Measurements from ENCODE around the gene ZNF454.

The ZNF454 gene

DNA sequence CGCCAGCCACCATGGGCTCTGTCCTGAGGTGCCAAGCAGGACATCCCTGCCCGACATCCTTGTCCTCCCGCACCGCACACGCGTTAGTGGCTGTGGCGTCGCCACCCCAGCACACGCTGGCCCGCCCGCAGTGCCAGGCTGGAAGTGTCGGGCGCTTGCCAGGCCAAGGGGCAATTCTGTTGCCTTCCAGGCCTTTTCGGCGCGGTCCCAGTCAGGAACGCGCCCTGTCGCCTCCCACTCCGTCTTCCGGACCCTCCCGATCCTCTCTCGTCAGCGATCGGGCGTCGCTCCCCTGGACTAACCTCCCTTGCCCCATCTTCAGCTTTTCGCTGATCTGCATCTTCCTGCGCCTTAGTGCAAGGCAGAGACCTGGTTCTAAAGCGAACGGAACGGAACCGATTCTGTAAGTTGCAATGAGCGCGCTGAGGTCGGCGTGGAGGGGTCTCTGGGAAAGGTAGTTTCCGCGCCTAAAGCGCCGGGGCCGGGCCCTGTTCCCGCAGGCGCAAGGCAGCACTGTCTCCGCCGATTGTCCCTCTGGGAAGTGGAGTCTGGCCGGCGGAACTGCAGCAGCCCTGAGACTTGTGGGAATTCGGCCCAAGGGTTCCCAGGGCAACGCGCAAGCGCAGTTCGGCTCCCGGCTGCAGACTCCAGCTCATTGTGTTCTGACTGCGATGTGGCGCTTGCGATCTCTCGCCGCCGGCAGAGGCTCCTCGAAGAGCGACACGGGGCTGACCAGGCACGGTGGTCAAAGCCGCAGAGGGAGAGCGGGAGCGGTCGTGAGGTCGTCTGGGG lies at the start of gene ZNF454:
TSS of gene ZNF454 (plus strand) at position 630 of the 792 bp plus-strand sequence. CDS start 1,594 bp downstream, outside the sequence.
- DNase-seq (ENCODE audit: low read depth), result peak; percentile 36

DNA sequence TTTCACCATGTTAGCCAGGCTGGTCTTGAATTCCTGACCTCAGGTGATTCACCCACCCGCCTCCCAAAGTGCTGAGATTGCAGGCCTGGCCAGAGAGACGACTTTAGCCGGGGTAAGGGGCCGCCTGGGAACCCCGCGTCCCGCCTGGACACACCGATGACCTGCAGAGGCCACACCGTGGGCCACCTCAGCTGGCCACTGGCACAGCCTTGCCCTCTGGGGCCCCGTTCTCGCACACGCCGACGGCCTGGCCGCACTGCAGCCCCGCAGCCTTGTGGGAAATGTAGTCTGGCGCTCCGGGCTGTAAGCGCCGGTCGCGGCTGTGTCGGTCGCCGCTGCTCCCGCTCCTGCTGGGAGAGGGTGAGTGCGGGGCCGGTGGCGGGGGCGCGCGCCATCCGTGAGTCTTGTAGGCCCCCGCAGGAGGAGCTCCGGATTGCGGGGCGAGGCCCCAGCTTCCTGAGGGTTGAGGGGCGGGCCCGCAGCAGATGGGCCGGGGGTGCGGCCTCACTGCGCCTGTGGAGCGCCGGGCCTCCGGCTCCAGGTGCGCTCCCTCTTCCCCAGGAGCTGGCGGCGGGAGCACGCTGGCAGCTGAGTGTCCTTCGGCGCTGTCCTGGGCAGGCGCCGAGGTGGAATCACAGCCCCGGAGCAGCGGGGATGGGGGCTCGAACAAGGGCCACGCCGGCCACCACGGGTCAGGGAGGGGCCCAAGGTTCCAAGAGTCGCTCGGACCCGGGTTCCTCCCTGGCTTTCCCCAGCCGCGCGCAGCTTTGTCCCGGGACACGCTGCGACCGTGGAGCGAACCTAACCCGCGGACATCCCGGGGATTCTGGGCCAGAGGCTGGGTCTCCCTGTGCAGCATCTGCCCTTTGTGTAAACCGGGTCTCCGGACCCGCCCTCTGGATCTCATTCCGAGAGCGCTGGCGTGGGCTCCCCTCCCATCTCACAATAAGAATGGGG lies 45.1 kb upstream of the ZNF454 start, which contains the start of gene ZFP2:
TSS of gene ZFP2 (plus strand) at position 299 of the 957 bp plus-strand sequence. CDS start 35,401 bp downstream, outside the sequence.
- peak; percentile 41 for DNase-seq (ENCODE audit: low read depth)

GRCh38 chr5:178899289-178899688 lies 41.7 kb upstream of the ZNF454 start:
- no peak for DNase-seq (ENCODE audit: low read depth)

GRCh38 chr5:178902849-178903248 lies 38.1 kb upstream of the ZNF454 start:
- no peak for DNase-seq (ENCODE audit: low read depth)

DNA sequence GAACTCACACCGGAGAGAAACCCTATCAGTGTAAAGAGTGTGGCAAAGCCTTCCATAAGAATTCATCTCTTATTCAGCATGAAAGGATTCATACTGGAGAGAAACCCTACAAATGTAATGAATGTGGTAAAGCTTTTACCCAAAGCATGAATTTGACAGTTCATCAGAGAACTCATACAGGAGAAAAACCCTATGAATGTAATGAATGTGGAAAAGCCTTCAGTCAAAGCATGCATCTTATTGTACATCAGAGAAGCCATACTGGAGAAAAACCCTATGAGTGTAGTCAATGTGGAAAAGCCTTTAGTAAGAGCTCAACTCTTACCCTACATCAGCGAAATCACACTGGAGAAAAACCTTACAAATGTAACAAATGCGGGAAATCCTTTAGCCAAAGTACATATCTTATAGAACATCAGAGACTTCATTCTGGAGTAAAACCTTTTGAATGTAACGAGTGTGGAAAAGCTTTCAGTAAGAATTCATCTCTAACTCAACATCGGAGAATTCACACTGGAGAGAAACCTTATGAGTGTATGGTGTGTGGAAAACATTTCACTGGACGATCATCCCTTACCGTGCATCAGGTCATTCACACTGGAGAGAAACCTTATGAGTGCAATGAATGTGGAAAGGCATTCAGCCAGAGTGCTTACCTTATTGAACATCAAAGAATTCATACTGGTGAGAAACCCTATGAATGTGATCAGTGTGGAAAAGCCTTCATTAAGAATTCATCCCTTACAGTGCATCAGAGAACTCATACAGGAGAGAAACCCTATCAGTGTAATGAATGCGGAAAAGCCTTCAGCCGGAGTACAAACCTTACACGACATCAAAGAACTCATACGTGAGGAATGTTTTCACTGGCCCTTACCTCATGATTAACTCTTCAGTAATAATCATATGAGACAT lies 8.9 kb upstream of the ZNF454 start:
- no peak for DNase-seq (ENCODE audit: low read depth)

GRCh38 chr5:178941361-178941760 lies 363 bp downstream of the ZNF454 start:
- DNase-seq (ENCODE audit: low read depth), result no peak

GRCh38 chr5:178965465-178966055 lies 24.6 kb downstream of the ZNF454 start:
- DNase-seq (ENCODE audit: low read depth), result no peak

DNA sequence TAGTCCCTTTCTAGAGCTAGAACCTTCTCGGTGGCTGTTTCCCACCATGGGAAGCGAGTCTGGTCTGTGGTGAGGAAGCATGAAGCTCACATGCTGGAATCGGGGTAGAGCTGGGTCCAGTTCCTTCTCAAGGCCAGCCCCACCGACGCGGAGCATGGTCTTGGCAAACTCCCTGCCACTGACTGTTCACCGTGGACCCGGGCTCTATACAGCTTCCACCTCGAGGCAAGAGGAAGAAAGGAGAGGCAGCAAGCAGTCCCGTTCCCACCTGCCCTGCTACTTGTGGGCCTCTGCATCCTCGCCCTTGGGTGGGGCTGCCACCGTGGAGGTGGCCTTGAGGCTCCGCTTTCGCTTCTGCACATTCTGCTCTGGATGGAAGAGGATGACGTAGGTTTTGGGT lies 40.4 kb downstream of the ZNF454 start:
- DNase-seq (ENCODE audit: low read depth), result no peak

GRCh38 chr5:178982941-178983340 lies 41.9 kb downstream of the ZNF454 start:
- no peak for DNase-seq (ENCODE audit: low read depth)

GRCh38 chr5:178983728-178984127 lies 42.7 kb downstream of the ZNF454 start:
- no peak for DNase-seq (ENCODE audit: low read depth)

DNA sequence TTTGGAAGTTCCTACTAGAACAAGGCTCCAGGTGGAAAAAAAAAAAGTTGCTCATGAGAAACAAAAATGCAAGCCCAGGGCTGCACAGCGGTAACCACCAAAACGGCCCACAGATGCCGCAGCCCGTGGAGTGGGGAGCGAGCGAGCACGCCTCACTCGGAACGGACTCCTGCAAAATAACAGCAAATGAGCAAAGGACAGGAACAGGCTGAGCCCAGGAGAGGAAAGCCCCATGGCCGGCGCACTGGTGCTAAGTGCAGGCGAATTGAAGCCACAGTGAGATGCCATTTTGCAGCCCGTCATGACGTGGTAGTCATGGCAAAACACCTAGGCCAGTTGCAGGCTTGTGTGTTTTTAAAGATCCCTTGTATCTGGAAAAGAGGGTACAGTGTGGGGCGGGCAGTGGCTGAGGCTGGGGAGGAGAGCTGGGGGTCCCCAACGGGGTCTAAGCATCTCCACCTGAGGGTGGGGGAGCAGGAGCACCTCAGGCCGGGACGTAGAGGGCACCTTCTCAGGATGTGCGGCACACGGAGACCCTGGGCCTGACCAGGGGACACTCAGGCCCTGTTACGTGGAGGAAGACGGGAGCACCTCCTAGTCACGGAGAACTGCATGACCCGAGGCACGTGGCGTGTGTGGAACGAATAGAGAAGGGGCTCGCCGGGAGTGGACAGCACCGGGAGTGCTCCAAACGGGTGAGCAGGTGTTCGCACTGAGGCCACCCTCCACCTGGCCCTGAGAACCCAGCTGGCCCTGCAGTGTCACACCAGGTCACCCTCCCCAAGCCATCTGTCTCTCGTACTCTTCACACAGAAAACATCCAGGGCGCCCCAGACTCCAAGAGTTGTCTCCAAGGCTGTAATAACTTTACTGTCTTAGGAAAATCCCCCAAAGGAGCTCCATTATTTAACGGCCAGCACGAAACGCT lies 43.4 kb downstream of the ZNF454 start:
- DNase-seq (ENCODE audit: low read depth), result no peak

DNA sequence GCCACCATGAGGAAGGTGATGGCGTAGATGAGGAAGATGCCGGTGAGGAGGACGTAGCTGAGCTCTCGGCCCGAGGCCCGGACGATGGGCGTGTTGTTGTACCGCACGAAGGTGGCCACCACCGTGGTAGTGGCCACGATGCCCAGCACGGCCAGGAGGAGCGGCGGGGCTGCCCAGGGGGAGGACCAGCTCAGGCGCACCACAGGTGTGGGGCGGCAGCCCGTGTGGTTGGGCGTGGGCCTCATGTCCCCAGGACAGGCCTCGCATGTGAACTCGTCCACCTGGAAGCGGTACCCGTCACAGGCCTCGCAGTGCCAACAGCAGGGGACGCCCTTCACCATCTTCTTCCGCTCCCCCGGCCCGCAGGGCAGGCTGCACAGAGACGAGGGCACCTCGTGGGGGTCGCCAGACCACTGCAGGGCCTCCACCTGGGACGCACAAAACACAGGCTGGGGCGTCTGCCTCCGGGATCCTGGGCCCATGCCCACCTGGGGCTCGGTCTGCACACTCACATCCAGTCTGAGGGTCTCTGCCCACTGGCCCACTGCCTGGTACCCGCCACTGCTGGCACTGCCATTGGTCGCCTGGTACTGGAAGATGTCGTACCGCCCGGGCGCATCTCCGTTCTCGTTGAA lies 45.4 kb downstream of the ZNF454 start:
- DNase-seq (ENCODE audit: low read depth), result no peak

- no peak for DNase-seq (ENCODE audit: low read depth)
Measured at GRCh38 chr5:178988436-178989220, 47.6 kb downstream of the ZNF454 start.

DNA sequence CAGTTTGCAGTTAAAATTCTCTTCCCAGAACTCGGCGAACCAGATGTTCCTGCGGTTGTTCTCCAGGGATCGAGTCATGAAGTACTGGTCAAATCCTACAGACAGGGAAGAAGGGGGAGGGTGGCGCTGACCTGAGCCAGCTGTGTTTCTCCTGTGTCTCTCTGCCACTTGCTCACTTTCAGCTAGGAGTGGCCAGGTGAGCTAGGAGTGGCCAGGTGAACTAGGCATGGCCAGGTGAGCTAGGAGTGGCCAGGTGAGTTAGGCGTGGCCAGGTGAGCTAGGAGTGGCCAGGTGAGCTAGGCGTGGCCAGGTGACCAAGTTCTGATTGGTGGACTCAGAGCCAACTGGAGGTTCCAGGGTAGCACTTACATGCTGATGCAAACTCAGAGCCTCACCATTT lies 48.3 kb downstream of the ZNF454 start:
- no peak for DNase-seq (ENCODE audit: low read depth)

- DNase-seq (ENCODE audit: low read depth), result no peak
Measured at GRCh38 chr5:178990491-178990890, 49.5 kb downstream of the ZNF454 start.

DNA sequence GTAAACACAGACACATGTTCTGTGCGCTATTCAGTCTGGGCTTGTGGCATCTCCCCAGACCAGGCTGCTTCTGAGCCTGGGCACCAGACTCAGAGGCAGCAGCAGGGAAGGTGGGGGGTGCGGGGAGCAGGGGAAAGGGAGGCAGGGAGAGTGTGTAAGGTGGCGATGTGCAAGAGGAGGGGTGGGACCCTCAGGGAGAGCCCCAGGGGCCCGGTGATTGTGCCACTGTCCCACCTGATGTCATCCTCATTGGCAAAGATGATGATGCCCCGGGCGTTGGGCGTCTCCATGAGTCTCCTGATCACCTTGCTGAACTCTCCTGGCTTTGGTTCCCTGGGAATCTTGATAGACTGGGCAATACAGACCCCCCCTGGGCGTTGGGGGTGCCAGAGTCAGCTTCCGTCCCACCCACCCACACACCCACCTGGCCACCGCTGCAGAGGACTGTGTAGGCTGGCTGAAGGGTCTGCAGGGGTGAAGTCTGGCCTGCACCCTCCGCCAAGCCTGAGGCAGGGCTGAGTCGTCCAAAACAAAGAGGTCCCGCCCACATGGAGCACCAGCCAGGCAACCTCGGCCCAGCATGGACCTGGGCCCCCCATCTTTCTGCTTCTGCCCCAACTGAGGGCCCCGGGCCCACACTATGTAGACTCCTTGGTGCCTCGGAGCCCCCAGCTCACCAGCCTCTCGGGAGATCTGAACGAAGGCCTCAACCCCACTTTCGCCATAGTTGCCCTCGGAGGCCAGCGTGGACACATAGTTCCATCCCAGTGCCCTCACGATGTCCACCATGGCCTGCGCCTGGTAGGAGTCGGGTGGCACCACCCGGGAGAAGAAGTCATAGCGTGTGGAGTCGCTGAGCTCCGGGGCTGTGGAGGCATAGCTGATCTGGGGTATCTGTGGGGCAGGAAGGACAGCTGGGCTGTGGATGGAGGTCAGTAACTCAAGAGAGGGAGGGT lies 50.5 kb downstream of the ZNF454 start:
- DNase-seq (ENCODE audit: low read depth), result no peak

DNA sequence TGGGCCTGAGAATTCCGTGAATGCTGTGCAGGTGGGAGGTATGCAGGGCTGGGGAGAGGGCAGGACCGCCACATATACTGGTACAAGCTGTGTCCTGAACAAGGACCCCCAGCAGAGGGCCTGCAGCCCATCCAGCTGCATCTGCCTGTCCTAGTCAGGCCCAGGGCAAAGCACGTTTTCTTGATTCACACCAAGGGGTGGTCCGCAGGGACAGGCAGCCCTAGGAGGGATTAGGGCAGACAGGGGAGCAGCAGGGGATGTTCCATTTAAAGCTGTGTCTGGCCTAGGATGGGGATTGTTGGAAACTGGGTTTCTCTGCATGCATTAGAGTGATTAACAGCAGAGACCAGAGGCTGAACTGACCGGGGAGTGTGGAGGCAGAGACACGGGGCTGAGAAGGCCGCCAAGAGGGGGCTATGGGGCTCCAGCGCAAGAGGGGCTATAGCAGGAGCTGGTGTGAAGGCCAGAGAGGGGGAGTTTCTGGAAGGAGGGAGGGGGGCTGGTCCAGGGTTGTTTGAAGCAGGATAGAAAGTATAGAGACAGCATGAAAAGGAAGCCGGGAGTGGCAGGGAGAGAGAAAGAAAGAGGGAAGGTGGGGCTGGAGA lies 51.4 kb downstream of the ZNF454 start:
- no peak for DNase-seq (ENCODE audit: low read depth)
